Erythroblast (primary cell): ENCODE results near the gene OR6B1.

Experiments
- GATA1 ChIP-seq: IDR thresholded peaks from 2 replicates; pipeline ENCODE4 v1.6.1; 2011; ENCODE audit warnings: low read depth, mild to moderate bottlenecking, control low read depth, low read length, moderate library complexity
- POLR2A ChIP-seq: IDR thresholded peaks from 2 replicates; pipeline ENCODE4 v1.6.1; 2011; ENCODE audit warnings: mild to moderate bottlenecking, low read length

- TF ChIP-seq POLR2A = no peak
- TF ChIP-seq GATA1 = no peak
Observed at GRCh38 chr7:143979998-143980397, 20.1 kb upstream of the OR6B1 start.
